A549 (cell line): ENCODE data around the gene COL28A1. TPM values are rescaled to one million over a fixed set of nuclear protein-coding genes. Genes with fewer than 3 reads are reported as not detected.
A peak's percentile ranks its signal among the peaks of the same experiment; 100 is the strongest.

ENCODE experiments used
- ATAC-seq, 2 experiments: fragments of 200-7000 bp in 1 of 2; fragments of >200 bp in 1 of 2; cut with Nextera tagmentation in 1 of 2; cut with Tn5 transposase in 1 of 2; 3 replicates each; pipeline versions ENCODE4 v1.8.0 to v1.9.1; 2018 to 2020; ENCODE audit warnings: mild to moderate bottlenecking in 1 of 2, moderate library complexity in 1 of 2
- CTCF ChIA-PET: fragments of 300-600 bp; sonication (Branson Sonifier 250); formaldehyde crosslinking; extraction: SDS; loops from one replicate; lab custom pipeline; 2021; ENCODE audit warnings: antibody characterized with exemption, inconsistent platforms; lab: Yijun Ruan, JAX
- POLR2A ChIA-PET: fragments of 350-600 bp; formaldehyde crosslinking; extraction: SDS; loops from one replicate; lab custom pipeline; 2021; ENCODE audit warnings: antibody characterized with exemption, inconsistent platforms; lab: Yijun Ruan, JAX
- DNase-seq, 2 experiments: peaks; one replicate each; pipeline versions ENCODE4 v3.0.0 to v3.0.0-alpha.2; 2011 to 2016; ENCODE audit warnings: low read depth in 1 of 2, low spot score in 1 of 2
- FAIRE-seq: peaks from 2 replicates; lab custom pipeline; 2011; peaks lifted over from hg19 to GRCh38; lab: Jason Lieb, UNC
- H3K27ac ChIP-seq, 2 experiments: fragments of >200 bp; sonication (Bioruptor Twin); formaldehyde crosslinking; 3 replicates each; pipeline ENCODE4 v1.5.1; 2016 to 2017
- H3K4me1 ChIP-seq: fragments of >200 bp; sonication (Bioruptor Twin); formaldehyde crosslinking; 3 replicates; pipeline ENCODE4 v1.6.1; 2016
- H3K4me2 ChIP-seq: fragments of >200 bp; sonication (Bioruptor Twin); formaldehyde crosslinking; 3 replicates; pipeline ENCODE4 v1.6.1; 2016
- H3K4me3 ChIP-seq: fragments of >200 bp; sonication (Bioruptor Twin); formaldehyde crosslinking; 3 replicates; pipeline ENCODE4 v1.5.1; 2016
- H3K9me3 ChIP-seq: fragments of >200 bp; sonication (Bioruptor Twin); formaldehyde crosslinking; 3 replicates; pipeline ENCODE4 v1.6.1; 2016
- CBX2 ChIP-seq: fragments of 200-600 bp; sonication (generic); IDR thresholded peaks from 2 replicates; pipeline ENCODE4 v1.6.1; 2016; ENCODE audit warnings: low read depth, mild to moderate bottlenecking, borderline replicate concordance
- CBX8 ChIP-seq: fragments of 200-600 bp; sonication (generic); IDR thresholded peaks from 2 replicates; pipeline ENCODE4 v1.6.1; 2016
- CEBPB ChIP-seq, 2 experiments: fragments of >200 bp in 1 of 2; sonication (Bioruptor Twin) in 1 of 2; formaldehyde crosslinking in 1 of 2; IDR thresholded peaks; 2 replicates each; pipeline ENCODE4 v1.6.1; 2012 to 2016
- CHD4 ChIP-seq: fragments of 200-600 bp; sonication (generic); IDR thresholded peaks from 2 replicates; pipeline ENCODE4 v1.6.1; 2016; ENCODE audit warnings: antibody characterized with exemption, mild to moderate bottlenecking, borderline replicate concordance
- EP300 ChIP-seq, 2 experiments: fragments of >200 bp; sonication (Bioruptor Twin); formaldehyde crosslinking; IDR thresholded peaks; 2 replicates in 1 of 2; 3 replicates in 1 of 2; pipeline ENCODE4 v1.6.1; 2016 to 2017
- ESRRA ChIP-seq: fragments of 150-350 bp; IDR thresholded peaks from 2 replicates; pipeline ENCODE4 v1.6.1; 2014; ENCODE audit warnings: mild to moderate bottlenecking, low read length, borderline replicate concordance
- FOSL2 ChIP-seq, 2 experiments: fragments of 450-650 bp in 1 of 2; fragments of >200 bp in 1 of 2; sonication (Bioruptor Twin) in 1 of 2; formaldehyde crosslinking; IDR thresholded peaks; 2 replicates each; pipeline versions ENCODE4 v1.5.0 to v1.6.1; 2016 to 2020; ENCODE audit warnings: mild to moderate bottlenecking in 1 of 2, moderate library complexity in 1 of 2
- FOXS1 ChIP-seq: fragments of 250-450 bp; sonication (Bioruptor Pico); IDR thresholded peaks from 2 replicates; pipeline ENCODE4 v1.5.0; 2020; ENCODE audit warnings: mild to moderate bottlenecking, moderate library complexity
- GATA3 ChIP-seq: IDR thresholded peaks from 2 replicates; pipeline ENCODE4 v1.6.1; 2012; ENCODE audit warnings: borderline replicate concordance
- HEYL ChIP-seq: fragments of 250-450 bp; sonication (Bioruptor Pico); IDR thresholded peaks from 2 replicates; pipeline ENCODE4 v1.8.0; 2021; ENCODE audit warnings: mild to moderate bottlenecking, moderate library complexity
- HOXB5 ChIP-seq: fragments of 250-450 bp; sonication (Bioruptor Pico); IDR thresholded peaks from 2 replicates; pipeline ENCODE4 v1.5.0; 2020; ENCODE audit warnings: mild to moderate bottlenecking, moderate library complexity
- JUN ChIP-seq, 2 experiments: fragments of >200 bp; sonication (Bioruptor Twin); formaldehyde crosslinking; IDR thresholded peaks; 2 replicates in 1 of 2; 3 replicates in 1 of 2; pipeline ENCODE4 v1.6.1; 2016 to 2017
- JUNB ChIP-seq: fragments of >200 bp; sonication (Bioruptor Twin); formaldehyde crosslinking; IDR thresholded peaks from 2 replicates; pipeline ENCODE4 v1.6.1; 2016
- MAFK ChIP-seq: fragments of 450-650 bp; IDR thresholded peaks from 2 replicates; pipeline ENCODE4 v1.6.1; 2014; ENCODE audit not compliant: partially characterized antibody
- POLR2AphosphoS2 ChIP-seq: conservative IDR thresholded peaks from 2 replicates; pipeline ENCODE4 v1.6.1; 2012; ENCODE audit warnings: low read length, improper control_type of control experiment, inconsistent platforms
- RAD21 ChIP-seq, 2 experiments: fragments of >200 bp in 1 of 2; sonication (Bioruptor Twin) in 1 of 2; formaldehyde crosslinking in 1 of 2; IDR thresholded peaks in 1 of 2; conservative IDR thresholded peaks in 1 of 2; 2 replicates in 1 of 2; 3 replicates in 1 of 2; pipeline ENCODE4 v1.6.1; 2012 to 2018; ENCODE audit warnings: inconsistent platforms in 1 of 2
- RARB ChIP-seq: fragments of 250-450 bp; sonication (Bioruptor Pico); IDR thresholded peaks from 2 replicates; pipeline ENCODE4 v1.8.0; 2021; ENCODE audit warnings: mild to moderate bottlenecking, moderate library complexity
- SMC3 ChIP-seq: fragments of >200 bp; sonication (Bioruptor Twin); formaldehyde crosslinking; IDR thresholded peaks from 3 replicates; pipeline ENCODE4 v1.6.1; 2018; ENCODE audit warnings: inconsistent platforms
- WGBS: methylation state at CpG from one replicate; pipeline ENCODE4 v1.1.6; 2017; ENCODE audit errors: missing lambda C conversion rate; 5-methylcytosine and 5-hydroxymethylcytosine counted together
- polyA plus RNA-seq, 4 experiments: library from polyadenylated mRNA; depleted of rRNA in 3 of 4; stranded (reverse); fragments of >200 nt; fragmentation: RNase III in 1 of 4; extraction: RNeasy Plus Mini Kit Qiagen cat#74134 plus additional on column Dnase treatment in 1 of 4; gene quantifications; 2 replicates in 3 of 4; 3 replicates in 1 of 4; pipeline ENCODE4 v1.2.3, GENCODE V29; 2011 to 2017
- TF ChIP-seq, protein P1 (sequence below): IDR thresholded peaks from 2 replicates; pipeline ENCODE4 v1.6.1; 2012
- TF ChIP-seq, protein P2 (sequence below): fragments of >200 bp; sonication (Bioruptor Twin); formaldehyde crosslinking; IDR thresholded peaks from 3 replicates; pipeline ENCODE4 v1.6.1; 2016

Gene COL28A1
- polyA plus RNA-seq, 2 of the 4 experiments (the other 2 are of a cell fraction), result 0.08 to 0.17 TPM

DNA sequence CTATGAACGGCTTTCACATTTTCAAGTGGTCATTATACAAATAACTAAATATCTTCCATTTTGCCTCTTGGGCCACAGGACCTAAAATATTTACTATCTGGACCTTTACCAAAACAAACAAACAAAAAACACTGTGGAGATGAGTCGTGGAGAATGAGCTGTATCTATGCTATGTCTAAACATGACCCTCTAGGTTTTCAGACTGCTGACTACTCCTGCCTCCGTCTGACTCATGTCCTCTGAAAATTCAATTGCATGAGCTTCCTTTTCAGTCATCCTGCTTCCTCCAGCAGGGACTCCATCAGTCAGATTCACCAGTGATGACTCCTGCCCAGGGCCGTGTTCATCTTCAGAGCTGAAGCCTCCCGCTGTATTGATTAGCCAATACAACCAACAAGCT is 96.8 kb downstream of the COL28A1 start:
- no peak overlapping the region for H3K4me3 ChIP-seq
- peaks cover 27% of the 10 kb centered on the region for H3K4me1 ChIP-seq
- ChIA-PET POLR2A (interaction anchor here (0.9 to 2.5 kb wide), 5 partner anchors 46 to 257 kb away, joined by 3 to 26 read pairs (median 5); partner anchors contain the start of gene C1GALT1), CTCF (interaction anchor here (0.6 to 6.1 kb wide), 9 partner anchors 8 to 507 kb away, joined by 3 to 55 read pairs (median 3); no protein-coding TSS in a partner anchor)
- FAIRE-seq (peak; percentile 95), ATAC-seq (peak; percentile 100)
- WGBS, result 2% methylated on average over 5 of the region's 5 CpGs
- peaks cover 14% of the 10 kb centered on the region for H3K9me3 ChIP-seq
- no peak for TF ChIP-seq HOXB5 (CRISPR knock-in tag)
- TF ChIP-seq HEYL, result no peak
- TF ChIP-seq, protein P1, sequence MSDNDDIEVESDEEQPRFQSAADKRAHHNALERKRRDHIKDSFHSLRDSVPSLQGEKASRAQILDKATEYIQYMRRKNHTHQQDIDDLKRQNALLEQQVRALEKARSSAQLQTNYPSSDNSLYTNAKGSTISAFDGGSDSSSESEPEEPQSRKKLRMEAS, result peak; percentile 70
- TF ChIP-seq, protein P2, sequence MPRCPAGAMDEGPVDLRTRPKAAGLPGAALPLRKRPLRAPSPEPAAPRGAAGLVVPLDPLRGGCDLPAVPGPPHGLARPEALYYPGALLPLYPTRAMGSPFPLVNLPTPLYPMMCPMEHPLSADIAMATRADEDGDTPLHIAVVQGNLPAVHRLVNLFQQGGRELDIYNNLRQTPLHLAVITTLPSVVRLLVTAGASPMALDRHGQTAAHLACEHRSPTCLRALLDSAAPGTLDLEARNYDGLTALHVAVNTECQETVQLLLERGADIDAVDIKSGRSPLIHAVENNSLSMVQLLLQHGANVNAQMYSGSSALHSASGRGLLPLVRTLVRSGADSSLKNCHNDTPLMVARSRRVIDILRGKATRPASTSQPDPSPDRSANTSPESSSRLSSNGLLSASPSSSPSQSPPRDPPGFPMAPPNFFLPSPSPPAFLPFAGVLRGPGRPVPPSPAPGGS, result peak; percentile 65; the same call in 1 of the 3 replicates
- TF ChIP-seq MAFK, result peak; percentile 46
- peak; percentile 79 to 89; a peak in 4 of 5 replicates for TF ChIP-seq JUN (IDR thresholded peaks at IDR 0.05)
- peak; percentile 19 to 48; a peak in 4 of 5 replicates for TF ChIP-seq RAD21 (conservative IDR thresholded peaks at IDR 0.05 in 1 of 2, IDR thresholded peaks at IDR 0.05 in 1 of 2)
- no peak for TF ChIP-seq POLR2AphosphoS2
- peak; percentile 75 to 76; a peak in 2 of 5 replicates for TF ChIP-seq EP300 (IDR thresholded peaks at IDR 0.05)
- TF ChIP-seq FOXS1, result peak; percentile 90; the same call in 1 of the 2 replicates
- TF ChIP-seq CBX8, result no peak
- peak; percentile 96 for TF ChIP-seq JUNB
- TF ChIP-seq RARB, result 0 out of 2 replicates have a peak, but pooled peaks have one; percentile 47
- TF ChIP-seq CHD4, result no peak
- TF ChIP-seq FOSL2 (IDR thresholded peaks at IDR 0.05), result peak; percentile 95
- TF ChIP-seq FOSL2 (CRISPR knock-in tag; IDR thresholded peaks at IDR 0.05), result peak; percentile 96
- TF ChIP-seq CEBPB (IDR thresholded peaks at IDR 0.05), result peak; percentile 13 to 67; a peak in 1 of 4 replicates
- TF ChIP-seq GATA3, result peak; percentile 86; the same call in 1 of the 2 replicates
- peak; percentile 39; the same call in 2 of the 3 replicates for TF ChIP-seq SMC3
- TF ChIP-seq, all 56 proteins: peak for 13
- peak; percentile 78 to 94 for DNase-seq
- Histone ChIP-seq H3K4me2 (peak overlapping the region; percentile 67), H3K27ac (peak overlapping the region; percentile 71 to 85)

DNA sequence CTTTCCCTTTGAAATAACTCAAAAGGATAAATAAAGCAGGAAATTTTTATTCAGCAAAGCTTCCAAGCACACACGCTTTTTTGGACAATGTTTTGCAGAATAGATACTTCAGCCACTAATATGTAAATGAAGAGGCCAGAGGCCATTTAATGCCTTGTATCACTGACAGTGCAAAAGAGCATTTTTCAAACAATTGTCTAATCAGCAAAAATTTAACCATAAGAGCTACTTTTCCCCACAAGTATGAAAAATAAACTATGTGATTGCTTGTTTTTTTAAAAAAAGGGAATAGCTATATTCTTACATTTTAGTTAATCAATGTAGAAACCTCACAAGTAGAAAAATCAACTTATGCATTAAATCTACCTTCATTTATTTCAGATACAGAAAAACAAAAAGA is 99.7 kb downstream of the COL28A1 start:
- ChIA-PET POLR2A (no interaction called here), CTCF (interaction anchor here (1.1 to 6.1 kb wide), 2 partner anchors 11 to 106 kb away, joined by 3 to 55 read pairs; no protein-coding TSS in a partner anchor)
- no peak for TF ChIP-seq ESRRA
- TF ChIP-seq MAFK, result peak; percentile 94
- FAIRE-seq (no peak), DNase-seq (no peak), ATAC-seq (no peak)
- no peak overlapping the region for H3K4me3 ChIP-seq
- 91% methylated on average over 1 of the region's 1 CpG for WGBS
- H3K4me2 ChIP-seq, result no peak overlapping the region
- peaks cover 7% of the 10 kb centered on the region; the same call in 2 of the 3 replicates for H3K9me3 ChIP-seq
- H3K4me1 ChIP-seq, result peaks cover 29% of the 10 kb centered on the region
- H3K27ac ChIP-seq, result no peak overlapping the region

DNA sequence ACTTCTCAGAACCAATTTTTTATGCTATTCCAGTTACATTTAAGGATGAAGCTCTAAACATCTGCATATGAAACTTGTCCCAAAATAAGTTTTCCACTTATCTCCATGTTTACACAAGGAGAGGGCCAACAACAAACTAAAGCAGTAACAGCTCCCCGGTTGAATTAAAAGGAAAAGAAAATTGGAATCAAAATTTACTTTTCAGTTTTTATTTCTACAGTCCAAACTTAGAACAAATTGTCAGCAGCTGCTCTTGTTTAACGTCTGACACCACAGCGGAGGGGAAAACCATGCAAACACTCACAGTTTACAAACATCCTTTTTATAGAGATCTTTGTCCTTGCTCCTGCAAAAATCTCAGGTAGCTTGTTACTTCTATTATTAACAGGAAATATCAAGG is 101.3 kb downstream of the COL28A1 start:
- no peak for ATAC-seq
- ChIA-PET POLR2A (no interaction called here), CTCF (interaction anchor here (1.2 to 6.1 kb wide), 2 partner anchors 10 to 106 kb away, joined by 4 to 55 read pairs; no protein-coding TSS in a partner anchor)
- no peak overlapping the region for H3K4me3 ChIP-seq
- TF ChIP-seq CBX2, result no peak
- no peak for TF ChIP-seq CHD4
- no peak for TF ChIP-seq MAFK
- DNase-seq, result no peak
- WGBS, result 53% methylated on average over 3 of the region's 3 CpGs
- no peaks in the 10 kb centered on the region for H3K9me3 ChIP-seq
- H3K27ac ChIP-seq, result no peak overlapping the region
- no peak for FAIRE-seq
- H3K4me1 ChIP-seq, result peaks cover 25% of the 10 kb centered on the region
- H3K4me2 ChIP-seq, result peak overlapping the region; percentile 14; the same call in 1 of the 3 replicates
